GM23338 (cell line): ENCODE results near the gene PCNT. TPM values are rescaled to one million over a fixed set of nuclear protein-coding genes. Genes with fewer than 3 reads are reported as not detected.

Experiments used
- ATAC-seq: fragments of 200-7000 bp; cut with Tn5 transposase; 3 replicates; pipeline ENCODE4 v1.9.1; 2020
- DNase-seq: peaks from one replicate; pipeline ENCODE4 v3.0.0-alpha.2; 2015; ENCODE audit warnings: low spot score
- H2AFZ ChIP-seq: fragments of 200-600 bp; sonication (generic); 2 replicates; pipeline ENCODE4 v1.8.0; 2016; ENCODE audit warnings: antibody characterized with exemption, mild to moderate bottlenecking, moderate library complexity
- H3F3A ChIP-seq: fragments of 200-600 bp; sonication (generic); replicated peaks from 2 replicates; pipeline ENCODE4 v1.8.0; 2017; ENCODE audit warnings: antibody characterized with exemption, mixed run types, low read depth
- H3K27ac ChIP-seq: fragments of 200-600 bp; sonication (generic); 2 replicates; pipeline ENCODE4 v1.6.1; 2016; ENCODE audit warnings: low read depth
- H3K27me3 ChIP-seq: fragments of 200-600 bp; sonication (generic); 2 replicates; pipeline ENCODE4 v1.8.0; 2016; ENCODE audit warnings: mild to moderate bottlenecking, mixed run types, moderate library complexity; ENCODE audit not compliant: insufficient read depth
- H3K36me3 ChIP-seq: fragments of 200-600 bp; sonication (generic); 2 replicates; pipeline ENCODE4 v1.8.0; 2016; ENCODE audit warnings: mild to moderate bottlenecking; ENCODE audit not compliant: insufficient read depth
- H3K4me1 ChIP-seq: fragments of 200-600 bp; sonication (generic); 2 replicates; pipeline ENCODE4 v1.8.0; 2016; ENCODE audit warnings: mild to moderate bottlenecking, moderate library complexity; ENCODE audit not compliant: insufficient read depth
- H3K4me2 ChIP-seq: fragments of 200-600 bp; sonication (generic); 2 replicates; pipeline ENCODE4 v1.7.1; 2017; ENCODE audit warnings: mixed run types
- H3K4me3 ChIP-seq: fragments of 200-600 bp; sonication (generic); 2 replicates; pipeline ENCODE4 v1.6.1; 2016; ENCODE audit warnings: mixed run types
- H3K79me2 ChIP-seq: fragments of 200-600 bp; sonication (generic); replicated peaks from 2 replicates; pipeline ENCODE4 v1.8.0; 2017; ENCODE audit warnings: mild to moderate bottlenecking; ENCODE audit not compliant: insufficient read depth
- H3K9me2 ChIP-seq: fragments of 200-600 bp; sonication (generic); 2 replicates; pipeline ENCODE4 v1.8.0; 2017; ENCODE audit not compliant: insufficient read depth
- H4K20me1 ChIP-seq: fragments of 200-600 bp; sonication (generic); replicated peaks from 2 replicates; pipeline ENCODE4 v1.8.0; 2017; ENCODE audit warnings: mild to moderate bottlenecking; ENCODE audit not compliant: insufficient read depth
- H3K27ac Mint-ChIP-seq: 2 replicates; pipeline ENCODE4 v1.8.0; 2020; ENCODE audit warnings: inconsistent platforms, mild to moderate bottlenecking, moderate library complexity, mixed read lengths
- H3K27me3 Mint-ChIP-seq: 3 replicates; pipeline ENCODE4 v1.8.0; 2022; ENCODE audit warnings: low read depth, mild to moderate bottlenecking, moderate library complexity, mixed read lengths, inconsistent platforms; ENCODE audit not compliant: insufficient read depth, poor library complexity
- H3K36me3 Mint-ChIP-seq: 3 replicates; pipeline ENCODE4 v1.8.0; 2021; ENCODE audit warnings: low read depth, mild to moderate bottlenecking, inconsistent platforms, moderate library complexity, mixed read lengths
- H3K4me1 Mint-ChIP-seq: 3 replicates; pipeline ENCODE4 v1.8.0; 2020; ENCODE audit warnings: mild to moderate bottlenecking, inconsistent platforms, mixed read lengths
- H3K4me3 Mint-ChIP-seq: 3 replicates; pipeline ENCODE4 v1.8.0; 2021; ENCODE audit warnings: moderate library complexity, mild to moderate bottlenecking, inconsistent platforms, mixed read lengths
- H3K9me3 Mint-ChIP-seq: 3 replicates; pipeline ENCODE4 v1.8.0; 2020; ENCODE audit warnings: moderate library complexity, mild to moderate bottlenecking, inconsistent platforms, mixed read lengths
- CREB1 ChIP-seq: fragments of 250-450 bp; sonication (Bioruptor Pico); IDR thresholded peaks from 2 replicates; pipeline ENCODE4 v1.5.0; 2020; ENCODE audit warnings: low read depth, mild to moderate bottlenecking, moderate library complexity
- EZH2 ChIP-seq: fragments of 200-600 bp; sonication (generic); IDR thresholded peaks from one replicate; pipeline ENCODE4 v1.8.0; 2017; ENCODE audit warnings: antibody characterized with exemption, mild to moderate bottlenecking, low read depth; ENCODE audit not compliant: unreplicated experiment
- JUNB ChIP-seq: IDR thresholded peaks from one replicate; pipeline ENCODE4 v1.6.1; 2016; ENCODE audit warnings: antibody characterized with exemption; ENCODE audit not compliant: unreplicated experiment
- NANOG ChIP-seq: IDR thresholded peaks from 2 replicates; pipeline ENCODE4 v1.6.1; 2016; ENCODE audit warnings: antibody characterized with exemption, borderline replicate concordance
- POLR2AphosphoS5 ChIP-seq: IDR thresholded peaks from 2 replicates; pipeline ENCODE4 v1.6.1; 2016; ENCODE audit warnings: antibody characterized with exemption, low read depth
- ZNF331 ChIP-seq: fragments of 250-450 bp; sonication (Bioruptor Pico); IDR thresholded peaks from 2 replicates; pipeline ENCODE4 v1.5.0; 2020; ENCODE audit warnings: low read depth, mild to moderate bottlenecking, moderate library complexity
- polyA plus RNA-seq: library from polyadenylated mRNA; unstranded; fragments of >200 nt; fragmentation: Nextera tagmentation; extraction: Ambion mirVana; gene quantifications from 2 replicates; pipeline ENCODE4 v1.2.1, GENCODE V29; 2016
- total RNA-seq: library from RNA; depleted of rRNA; stranded (reverse); fragments of >200 nt; shearing (Covaris generic); gene quantifications from 2 replicates; pipeline ENCODE4 v1.2.3, GENCODE V29; 2014
- TF ChIP-seq, protein P1 (sequence below): IDR thresholded peaks from one replicate; pipeline ENCODE4 v1.6.1; 2018; ENCODE audit warnings: antibody characterized with exemption; ENCODE audit not compliant: unreplicated experiment
- TF ChIP-seq, protein P2 (sequence below): fragments of 250-450 bp; sonication (Bioruptor Pico); IDR thresholded peaks from 2 replicates; pipeline ENCODE4 v1.5.0; 2020; ENCODE audit warnings: mild to moderate bottlenecking, moderate library complexity

PCNT gene
- total and polyA plus RNA-seq, 2 experiments from 2014 or later = 39.6 to 46.1 TPM

- H3K4me1 Mint-ChIP-seq = peaks cover 10% of the 10 kb centered on the region
- Histone ChIP-seq H3K4me2 (no peak overlapping the region), H3K36me3 (peaks cover 3% of the 10 kb centered on the region; the same call in 1 of the 2 replicates), H2AFZ (no peak overlapping the region), H3K27me3 (no peaks in the 10 kb centered on the region), H3K79me2 (no peaks in the 10 kb centered on the region), H3K9me2 (no peaks in the 10 kb centered on the region), H3K4me3 (no peak overlapping the region), H3K4me1 (peaks cover 7% of the 10 kb centered on the region), H3K27ac (no peak overlapping the region), H3F3A (0 out of 2 replicates have a peak, but pooled peaks cover 1% of the 10 kb centered on the region), H4K20me1 (no peaks in the 10 kb centered on the region)
- no peak overlapping the region for H3K4me3 Mint-ChIP-seq
- ATAC-seq (no peak), DNase-seq (no peak)
- peaks cover 48% of the 10 kb centered on the region for H3K36me3 Mint-ChIP-seq
- no peaks in the 10 kb centered on the region for H3K9me3 Mint-ChIP-seq
- TF ChIP-seq ZNF331 (CRISPR knock-in tag) = no peak
- no peak for TF ChIP-seq CREB1
- TF ChIP-seq JUNB = no peak
- peaks cover 5% of the 10 kb centered on the region for H3K27me3 Mint-ChIP-seq
- H3K27ac Mint-ChIP-seq = no peak overlapping the region
These were observed 104.3 kb downstream of the PCNT start for GRCh38 chr21:46428286-46428685.

- Mint-ChIP-seq H3K27ac (no peak overlapping the region), H3K36me3 (peaks cover 46% of the 10 kb centered on the region), H3K9me3 (no peaks in the 10 kb centered on the region), H3K4me3 (no peak overlapping the region), H3K27me3 (peaks cover 5% of the 10 kb centered on the region), H3K4me1 (peaks cover 9% of the 10 kb centered on the region)
- DNase-seq = no peak
- peaks cover 3% of the 10 kb centered on the region; the same call in 1 of the 2 replicates for H3K36me3 ChIP-seq
- H2AFZ ChIP-seq = no peak overlapping the region
- no peaks in the 10 kb centered on the region for H4K20me1 ChIP-seq
- no peak overlapping the region for H3K27ac ChIP-seq
- TF ChIP-seq EZH2 (no peak), NANOG (no peak), POLR2AphosphoS5 (no peak), CREB1 (no peak), ZNF331 (CRISPR knock-in tag) (no peak)
- TF ChIP-seq, protein P1, sequence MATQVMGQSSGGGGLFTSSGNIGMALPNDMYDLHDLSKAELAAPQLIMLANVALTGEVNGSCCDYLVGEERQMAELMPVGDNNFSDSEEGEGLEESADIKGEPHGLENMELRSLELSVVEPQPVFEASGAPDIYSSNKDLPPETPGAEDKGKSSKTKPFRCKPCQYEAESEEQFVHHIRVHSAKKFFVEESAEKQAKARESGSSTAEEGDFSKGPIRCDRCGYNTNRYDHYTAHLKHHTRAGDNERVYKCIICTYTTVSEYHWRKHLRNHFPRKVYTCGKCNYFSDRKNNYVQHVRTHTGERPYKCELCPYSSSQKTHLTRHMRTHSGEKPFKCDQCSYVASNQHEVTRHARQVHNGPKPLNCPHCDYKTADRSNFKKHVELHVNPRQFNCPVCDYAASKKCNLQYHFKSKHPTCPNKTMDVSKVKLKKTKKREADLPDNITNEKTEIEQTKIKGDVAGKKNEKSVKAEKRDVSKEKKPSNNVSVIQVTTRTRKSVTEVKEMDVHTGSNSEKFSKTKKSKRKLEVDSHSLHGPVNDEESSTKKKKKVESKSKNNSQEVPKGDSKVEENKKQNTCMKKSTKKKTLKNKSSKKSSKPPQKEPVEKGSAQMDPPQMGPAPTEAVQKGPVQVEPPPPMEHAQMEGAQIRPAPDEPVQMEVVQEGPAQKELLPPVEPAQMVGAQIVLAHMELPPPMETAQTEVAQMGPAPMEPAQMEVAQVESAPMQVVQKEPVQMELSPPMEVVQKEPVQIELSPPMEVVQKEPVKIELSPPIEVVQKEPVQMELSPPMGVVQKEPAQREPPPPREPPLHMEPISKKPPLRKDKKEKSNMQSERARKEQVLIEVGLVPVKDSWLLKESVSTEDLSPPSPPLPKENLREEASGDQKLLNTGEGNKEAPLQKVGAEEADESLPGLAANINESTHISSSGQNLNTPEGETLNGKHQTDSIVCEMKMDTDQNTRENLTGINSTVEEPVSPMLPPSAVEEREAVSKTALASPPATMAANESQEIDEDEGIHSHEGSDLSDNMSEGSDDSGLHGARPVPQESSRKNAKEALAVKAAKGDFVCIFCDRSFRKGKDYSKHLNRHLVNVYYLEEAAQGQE = no peak
- TF ChIP-seq, protein P2, sequence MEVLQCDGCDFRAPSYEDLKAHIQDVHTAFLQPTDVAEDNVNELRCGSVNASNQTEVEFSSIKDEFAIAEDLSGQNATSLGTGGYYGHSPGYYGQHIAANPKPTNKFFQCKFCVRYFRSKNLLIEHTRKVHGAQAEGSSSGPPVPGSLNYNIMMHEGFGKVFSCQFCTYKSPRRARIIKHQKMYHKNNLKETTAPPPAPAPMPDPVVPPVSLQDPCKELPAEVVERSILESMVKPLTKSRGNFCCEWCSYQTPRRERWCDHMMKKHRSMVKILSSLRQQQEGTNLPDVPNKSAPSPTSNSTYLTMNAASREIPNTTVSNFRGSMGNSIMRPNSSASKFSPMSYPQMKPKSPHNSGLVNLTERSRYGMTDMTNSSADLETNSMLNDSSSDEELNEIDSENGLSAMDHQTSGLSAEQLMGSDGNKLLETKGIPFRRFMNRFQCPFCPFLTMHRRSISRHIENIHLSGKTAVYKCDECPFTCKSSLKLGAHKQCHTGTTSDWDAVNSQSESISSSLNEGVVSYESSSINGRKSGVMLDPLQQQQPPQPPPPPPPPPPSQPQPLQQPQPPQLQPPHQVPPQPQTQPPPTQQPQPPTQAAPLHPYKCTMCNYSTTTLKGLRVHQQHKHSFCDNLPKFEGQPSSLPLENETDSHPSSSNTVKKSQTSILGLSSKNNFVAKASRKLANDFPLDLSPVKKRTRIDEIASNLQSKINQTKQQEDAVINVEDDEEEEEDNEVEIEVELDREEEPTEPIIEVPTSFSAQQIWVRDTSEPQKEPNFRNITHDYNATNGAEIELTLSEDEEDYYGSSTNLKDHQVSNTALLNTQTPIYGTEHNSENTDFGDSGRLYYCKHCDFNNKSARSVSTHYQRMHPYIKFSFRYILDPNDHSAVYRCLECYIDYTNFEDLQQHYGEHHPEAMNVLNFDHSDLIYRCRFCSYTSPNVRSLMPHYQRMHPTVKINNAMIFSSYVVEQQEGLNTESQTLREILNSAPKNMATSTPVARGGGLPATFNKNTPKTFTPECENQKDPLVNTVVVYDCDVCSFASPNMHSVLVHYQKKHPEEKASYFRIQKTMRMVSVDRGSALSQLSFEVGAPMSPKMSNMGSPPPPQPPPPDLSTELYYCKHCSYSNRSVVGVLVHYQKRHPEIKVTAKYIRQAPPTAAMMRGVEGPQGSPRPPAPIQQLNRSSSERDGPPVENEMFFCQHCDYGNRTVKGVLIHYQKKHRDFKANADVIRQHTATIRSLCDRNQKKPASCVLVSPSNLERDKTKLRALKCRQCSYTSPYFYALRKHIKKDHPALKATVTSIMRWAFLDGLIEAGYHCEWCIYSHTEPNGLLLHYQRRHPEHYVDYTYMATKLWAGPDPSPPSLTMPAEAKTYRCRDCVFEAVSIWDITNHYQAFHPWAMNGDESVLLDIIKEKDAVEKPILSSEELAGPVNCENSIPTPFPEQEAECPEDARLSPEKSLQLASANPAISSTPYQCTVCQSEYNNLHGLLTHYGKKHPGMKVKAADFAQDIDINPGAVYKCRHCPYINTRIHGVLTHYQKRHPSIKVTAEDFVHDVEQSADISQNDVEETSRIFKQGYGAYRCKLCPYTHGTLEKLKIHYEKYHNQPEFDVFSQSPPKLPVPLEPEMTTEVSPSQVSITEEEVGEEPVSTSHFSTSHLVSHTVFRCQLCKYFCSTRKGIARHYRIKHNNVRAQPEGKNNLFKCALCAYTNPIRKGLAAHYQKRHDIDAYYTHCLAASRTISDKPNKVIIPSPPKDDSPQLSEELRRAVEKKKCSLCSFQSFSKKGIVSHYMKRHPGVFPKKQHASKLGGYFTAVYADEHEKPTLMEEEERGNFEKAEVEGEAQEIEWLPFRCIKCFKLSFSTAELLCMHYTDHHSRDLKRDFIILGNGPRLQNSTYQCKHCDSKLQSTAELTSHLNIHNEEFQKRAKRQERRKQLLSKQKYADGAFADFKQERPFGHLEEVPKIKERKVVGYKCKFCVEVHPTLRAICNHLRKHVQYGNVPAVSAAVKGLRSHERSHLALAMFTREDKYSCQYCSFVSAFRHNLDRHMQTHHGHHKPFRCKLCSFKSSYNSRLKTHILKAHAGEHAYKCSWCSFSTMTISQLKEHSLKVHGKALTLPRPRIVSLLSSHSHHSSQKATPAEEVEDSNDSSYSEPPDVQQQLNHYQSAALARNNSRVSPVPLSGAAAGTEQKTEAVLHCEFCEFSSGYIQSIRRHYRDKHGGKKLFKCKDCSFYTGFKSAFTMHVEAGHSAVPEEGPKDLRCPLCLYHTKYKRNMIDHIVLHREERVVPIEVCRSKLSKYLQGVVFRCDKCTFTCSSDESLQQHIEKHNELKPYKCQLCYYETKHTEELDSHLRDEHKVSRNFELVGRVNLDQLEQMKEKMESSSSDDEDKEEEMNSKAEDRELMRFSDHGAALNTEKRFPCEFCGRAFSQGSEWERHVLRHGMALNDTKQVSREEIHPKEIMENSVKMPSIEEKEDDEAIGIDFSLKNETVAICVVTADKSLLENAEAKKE (CRISPR knock-in tag) = no peak
- no peak overlapping the region for H3K4me2 ChIP-seq
- no peaks in the 10 kb centered on the region; the same call in 1 of the 2 replicates for H3K79me2 ChIP-seq
- no peaks in the 10 kb centered on the region for H3K27me3 ChIP-seq
- ATAC-seq = no peak
- H3K4me3 ChIP-seq = no peak overlapping the region
- H3K9me2 ChIP-seq = no peaks in the 10 kb centered on the region
- peaks cover 1% of the 10 kb centered on the region; the same call in 1 of the 2 replicates for H3K4me1 ChIP-seq
- H3F3A ChIP-seq = no peaks in the 10 kb centered on the region
These were observed 105.2 kb downstream of the PCNT start for GRCh38 chr21:46428987-46429710.
